ENCODE results near the gene VWA1. TPM values are rescaled to one million over a fixed set of nuclear protein-coding genes. Genes with fewer than 3 reads are reported as not detected.
"Not testable (repeated sequence)": the region's sequence is repeated elsewhere in the genome, so short reads cannot be mapped to it uniquely, and the experiment has no call there.

VWA1 gene
- total and polyA plus RNA-seq, 4 donors, result 0.13 to 86.5 (median 20.0) TPM

DNA sequence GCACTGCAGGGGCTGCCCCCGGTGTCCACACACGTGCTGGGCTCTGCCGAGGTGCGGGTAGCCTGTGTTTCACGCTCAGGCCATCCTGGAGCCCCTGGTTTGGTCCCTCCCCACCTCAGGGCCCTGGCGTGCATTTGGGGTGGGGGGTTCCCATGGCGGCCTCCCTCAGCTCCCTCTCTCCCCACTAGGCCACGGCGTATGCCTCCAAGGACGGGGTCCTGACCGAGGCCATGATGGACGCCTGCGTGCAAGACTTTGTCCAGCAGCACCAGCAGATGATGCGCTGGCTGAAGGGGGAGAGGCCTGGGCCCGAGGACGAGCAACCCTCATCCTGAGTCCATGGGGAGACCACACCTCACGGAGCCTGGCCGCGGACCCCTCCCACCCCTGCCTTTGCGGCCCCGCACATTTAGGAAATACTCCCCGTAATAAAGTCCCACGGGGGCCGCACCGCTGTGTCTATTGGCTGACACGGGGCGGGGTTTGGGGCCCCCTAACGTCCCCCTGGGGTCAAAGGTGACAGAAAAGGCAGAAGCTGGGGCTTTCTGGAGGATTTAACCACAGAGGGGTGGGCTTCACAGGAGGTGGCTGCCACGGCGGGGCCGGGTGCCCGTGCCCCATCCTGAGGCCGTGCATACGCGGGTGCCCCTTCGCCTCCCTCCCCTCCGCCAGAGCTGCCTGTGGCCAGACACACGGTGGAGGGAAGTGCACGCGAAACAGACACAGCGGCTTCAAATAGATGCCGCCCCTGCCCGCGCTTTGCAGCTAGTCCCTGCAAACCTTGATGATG, 32.9 kb downstream of the VWA1 start:
- H3K4me1 ChIP-seq (ENCODE audit: control insufficient read depth in 1 of 2, insufficient read depth in 2 of 2, low read length in 2 of 2); intact Hi-C loops (cut with DNase I); H3K4me3 ChIP-seq (ENCODE audit: low read length in 2 of 2); H3K36me3 ChIP-seq (ENCODE audit: control insufficient read depth in 1 of 2, insufficient read depth in 2 of 2, low read length in 1 of 2); H3K27ac ChIP-seq (ENCODE audit: low read depth in 1 of 2, low read length in 2 of 2); H3K9me3 ChIP-seq (ENCODE audit: control insufficient read depth, low read length); H3K27me3 ChIP-seq (ENCODE audit: control insufficient read depth in 1 of 2, insufficient read depth in 2 of 2, low read length in 1 of 2); DNase-seq; ATAC-seq (ENCODE audit: low FRiP score): not testable (repeated sequence)
- WGBS, 2 donors, result 79% methylated on average over 32 to 44 of the region's 44 CpGs

DNA sequence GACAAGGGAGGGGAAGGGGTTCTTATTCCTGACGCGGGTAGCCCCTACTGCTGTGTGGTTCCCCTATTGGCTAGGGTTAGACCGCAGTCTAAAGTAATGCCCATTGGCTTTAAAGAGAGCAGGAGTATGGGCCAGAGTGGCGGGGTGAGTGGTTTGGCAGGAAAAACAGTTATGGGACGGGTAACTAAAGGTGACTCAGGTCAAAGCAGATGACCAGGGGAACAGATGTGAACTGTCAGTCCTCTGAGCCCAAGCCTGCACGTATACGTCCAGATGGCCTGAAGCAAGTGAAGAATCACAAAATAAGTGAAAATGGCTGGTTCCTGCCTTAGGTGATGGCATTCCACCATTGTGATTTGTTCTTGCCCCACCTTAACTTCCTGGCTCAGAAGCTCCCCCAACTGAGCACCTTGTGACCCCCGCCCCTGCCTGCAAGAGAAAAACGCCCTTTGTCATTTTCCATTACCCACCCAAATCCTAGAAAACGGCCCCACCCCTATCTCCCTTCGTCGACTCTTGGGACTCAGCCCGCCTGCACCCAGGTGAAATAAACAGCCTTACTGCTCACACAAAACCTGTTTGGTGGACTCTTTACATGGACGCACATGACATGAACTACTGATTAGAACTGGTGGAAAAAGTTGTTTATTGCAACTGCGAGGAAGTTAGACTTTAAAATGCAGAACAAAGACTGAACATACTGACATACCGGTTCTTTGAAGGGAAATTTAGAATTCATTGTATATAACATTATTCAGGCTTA, 35.3 kb downstream of the VWA1 start:
- Histone ChIP-seq H3K27me3 (ENCODE audit: control insufficient read depth in 1 of 2, insufficient read depth in 2 of 2, low read length in 1 of 2) (no peaks in the 10 kb centered on the region), H3K4me1 (ENCODE audit: control insufficient read depth in 1 of 2, insufficient read depth in 2 of 2, low read length in 2 of 2) (no peaks in the 10 kb centered on the region), H3K36me3 (ENCODE audit: control insufficient read depth in 1 of 2, insufficient read depth in 2 of 2, low read length in 1 of 2) (no peaks in the 10 kb centered on the region), H3K4me3 (ENCODE audit: low read length in 2 of 2) (peak overlapping the region; percentile 27 to 29), H3K27ac (ENCODE audit: low read depth in 1 of 2, low read length in 2 of 2) (no peak overlapping the region), H3K9me3 (ENCODE audit: control insufficient read depth, low read length) (no peaks in the 10 kb centered on the region)
- intact Hi-C loops (cut with DNase I), result no loop called here
- no peak for DNase-seq
- WGBS, 2 donors, result 16 to 17% methylated on average over 16 of the region's 16 CpGs
- no peak for ATAC-seq (ENCODE audit: low FRiP score)

DNA sequence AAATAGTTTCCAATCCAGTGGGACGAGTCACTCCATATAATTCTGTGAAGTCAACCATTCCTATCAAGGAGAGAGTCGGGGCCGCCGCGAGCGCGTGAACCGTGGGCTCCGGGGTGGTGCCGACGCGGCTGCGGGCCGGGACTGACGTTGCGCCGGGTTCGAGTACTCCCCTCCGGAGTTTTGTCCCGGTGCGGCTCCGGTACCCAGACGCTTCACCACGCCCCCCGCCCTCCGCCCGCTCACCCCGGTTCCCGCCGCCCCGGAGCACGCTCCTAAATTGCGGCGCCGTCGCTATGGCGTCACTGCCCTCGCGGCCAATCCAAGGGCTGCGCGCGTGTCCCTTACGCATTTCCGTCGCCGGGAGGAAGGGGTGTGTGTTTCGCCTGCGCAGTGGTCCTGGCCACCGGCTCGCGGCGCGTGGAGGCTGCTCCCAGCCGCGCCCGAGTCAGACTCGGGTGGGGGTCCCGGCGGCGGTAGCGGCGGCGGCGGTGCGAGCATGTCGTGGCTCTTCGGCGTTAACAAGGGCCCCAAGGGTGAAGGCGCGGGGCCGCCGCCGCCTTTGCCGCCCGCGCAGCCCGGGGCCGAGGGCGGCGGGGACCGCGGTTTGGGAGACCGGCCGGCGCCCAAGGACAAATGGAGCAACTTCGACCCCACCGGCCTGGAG, 36.0 kb downstream of the VWA1 start, which contains the start of gene ATAD3B:
ATAD3B (plus strand) TSS at position 377 of the 664 bp plus-strand sequence; CDS start at position 497, 120 bp downstream.
- Histone ChIP-seq H3K4me3 (ENCODE audit: low read length in 2 of 2) (peak within 1 kb of the TSS; percentile 35 to 44), H3K36me3 (ENCODE audit: control insufficient read depth in 1 of 2, insufficient read depth in 2 of 2, low read length in 1 of 2) (no peaks in the 10 kb centered on the region), H3K27me3 (ENCODE audit: control insufficient read depth in 1 of 2, insufficient read depth in 2 of 2, low read length in 1 of 2) (no peaks in the 10 kb centered on the region), H3K9me3 (ENCODE audit: control insufficient read depth, low read length) (no peaks in the 10 kb centered on the region), H3K4me1 (ENCODE audit: control insufficient read depth in 1 of 2, insufficient read depth in 2 of 2, low read length in 2 of 2) (no peaks in the 10 kb centered on the region), H3K27ac (ENCODE audit: low read depth in 1 of 2, low read length in 2 of 2) (no peak within 1 kb of the TSS)
- intact Hi-C loops (cut with DNase I), result no loop called here
- DNase-seq, result peak; percentile 95 to 96
- peak; percentile 96 for ATAC-seq (ENCODE audit: low FRiP score)
- 0 to 1% methylated on average over 69 to 87 of the region's 87 CpGs for WGBS, 2 donors

DNA sequence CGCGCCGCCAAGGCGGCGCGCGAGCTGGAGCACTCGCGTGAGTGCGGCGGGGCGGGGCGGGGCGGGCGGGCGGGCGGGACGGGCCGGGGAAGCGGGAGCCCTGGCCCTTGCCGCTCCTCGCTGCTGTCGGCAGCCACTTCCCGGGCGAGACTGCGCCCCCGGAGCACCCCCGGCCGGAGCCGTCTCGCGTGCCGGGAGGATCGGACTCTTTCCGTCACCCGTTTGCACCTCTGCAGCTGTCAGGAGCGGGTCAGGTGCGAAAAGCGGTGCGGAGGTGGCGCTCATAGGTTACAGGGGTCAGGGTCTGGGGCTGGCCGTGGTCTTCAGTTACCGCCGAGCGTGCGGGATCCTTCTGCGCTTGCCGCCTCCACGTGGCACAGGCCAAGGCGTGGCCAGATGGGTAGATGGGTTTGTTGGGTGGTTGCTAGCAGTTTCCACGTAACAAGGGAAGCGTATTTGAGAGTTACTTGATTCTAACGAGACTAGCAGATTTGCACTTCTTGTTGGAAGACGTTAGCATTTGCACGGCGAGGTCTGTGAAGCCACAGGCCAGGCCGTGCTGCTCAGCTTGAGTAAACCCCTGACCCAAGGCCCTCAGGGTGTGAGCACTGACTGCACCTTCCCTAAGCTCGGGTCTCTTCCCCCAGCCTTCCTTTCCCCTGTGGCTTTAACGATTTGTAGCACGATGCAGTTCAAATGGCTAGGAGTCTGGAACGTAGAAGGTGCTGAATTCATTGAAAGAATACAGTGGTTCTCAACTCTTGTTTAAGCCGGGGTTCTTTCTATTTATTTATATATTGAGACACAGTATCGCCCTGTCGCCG, 36.8 kb downstream of the VWA1 start:
- WGBS, 2 donors, result 3 to 5% methylated on average over 32 to 57 of the region's 65 CpGs
- H3K4me1 ChIP-seq (ENCODE audit: control insufficient read depth in 1 of 2, insufficient read depth in 2 of 2, low read length in 2 of 2); DNase-seq; H3K27me3 ChIP-seq (ENCODE audit: control insufficient read depth in 1 of 2, insufficient read depth in 2 of 2, low read length in 1 of 2); H3K9me3 ChIP-seq (ENCODE audit: control insufficient read depth, low read length); H3K27ac ChIP-seq (ENCODE audit: low read depth in 1 of 2, low read length in 2 of 2); ATAC-seq (ENCODE audit: low FRiP score); intact Hi-C loops (cut with DNase I); H3K36me3 ChIP-seq (ENCODE audit: control insufficient read depth in 1 of 2, insufficient read depth in 2 of 2, low read length in 1 of 2): not testable (repeated sequence)
- H3K4me3 ChIP-seq (ENCODE audit: low read length in 2 of 2), result peak overlapping the region; percentile 35 to 44

DNA sequence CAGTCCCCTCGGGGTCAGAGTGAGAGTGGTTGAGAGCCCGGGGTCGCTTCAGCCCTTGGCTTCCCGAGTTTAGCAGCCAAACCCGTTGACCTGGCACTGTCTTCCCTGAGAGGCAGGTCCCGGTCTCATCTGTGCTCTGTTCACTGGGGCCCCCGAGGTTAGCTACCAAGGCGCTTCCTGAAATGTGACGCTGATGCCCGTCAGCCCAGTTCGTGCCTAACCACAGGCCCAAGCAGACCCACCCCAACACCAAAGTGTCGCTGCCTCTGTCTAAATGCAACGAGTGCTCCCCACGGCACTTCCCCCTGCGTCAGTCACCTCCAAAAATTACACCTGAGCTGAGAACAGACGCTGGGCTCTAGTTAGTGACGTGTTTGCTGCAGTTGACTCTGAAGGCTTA, 40.5 kb downstream of the VWA1 start:
- H3K4me1 ChIP-seq (ENCODE audit: control insufficient read depth in 1 of 2, insufficient read depth in 2 of 2, low read length in 2 of 2); H3K36me3 ChIP-seq (ENCODE audit: control insufficient read depth in 1 of 2, insufficient read depth in 2 of 2, low read length in 1 of 2); intact Hi-C loops (cut with DNase I); ATAC-seq (ENCODE audit: low FRiP score); H3K27ac ChIP-seq (ENCODE audit: low read depth in 1 of 2, low read length in 2 of 2); DNase-seq; H3K4me3 ChIP-seq (ENCODE audit: low read length in 2 of 2); H3K27me3 ChIP-seq (ENCODE audit: control insufficient read depth in 1 of 2, insufficient read depth in 2 of 2, low read length in 1 of 2); H3K9me3 ChIP-seq (ENCODE audit: control insufficient read depth, low read length): not testable (repeated sequence)
- WGBS, 2 donors, result 88 to 93% methylated on average over 11 to 15 of the region's 17 CpGs

DNA sequence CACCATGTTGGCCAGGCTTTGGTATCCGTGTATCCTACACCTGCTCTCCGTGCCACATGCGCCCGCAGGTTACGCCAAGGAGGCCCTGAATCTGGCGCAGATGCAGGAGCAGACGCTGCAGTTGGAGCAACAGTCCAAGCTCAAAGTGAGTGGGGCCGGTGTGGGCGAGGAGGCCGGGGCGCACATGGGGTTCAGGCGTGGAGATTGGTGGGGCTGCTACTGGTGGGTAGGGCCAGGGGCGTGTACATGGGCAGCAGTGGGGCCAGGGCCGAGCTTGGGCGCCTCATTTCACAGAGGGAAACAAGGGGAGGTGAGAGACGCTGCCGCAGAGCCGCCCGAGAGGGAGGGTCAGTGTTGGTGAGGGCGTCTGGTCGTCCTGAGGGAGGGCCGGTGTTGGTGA, 41.7 kb downstream of the VWA1 start:
- intact Hi-C loops (cut with DNase I), result no loop called here
- no peaks in the 10 kb centered on the region for H3K9me3 ChIP-seq (ENCODE audit: control insufficient read depth, low read length)
- H3K4me3 ChIP-seq (ENCODE audit: low read length in 2 of 2), result no peak overlapping the region
- H3K36me3 ChIP-seq (ENCODE audit: control insufficient read depth in 1 of 2, insufficient read depth in 2 of 2, low read length in 1 of 2), result peaks cover 0 to 6% of the 10 kb centered on the region in 2 donors
- no peaks in the 10 kb centered on the region for H3K4me1 ChIP-seq (ENCODE audit: control insufficient read depth in 1 of 2, insufficient read depth in 2 of 2, low read length in 2 of 2)
- no peak for DNase-seq
- no peaks in the 10 kb centered on the region for H3K27me3 ChIP-seq (ENCODE audit: control insufficient read depth in 1 of 2, insufficient read depth in 2 of 2, low read length in 1 of 2)
- no peak overlapping the region for H3K27ac ChIP-seq (ENCODE audit: low read depth in 1 of 2, low read length in 2 of 2)
- no peak for ATAC-seq (ENCODE audit: low FRiP score)
- WGBS, 2 donors, result 95 to 96% methylated on average over 22 of the region's 22 CpGs

DNA sequence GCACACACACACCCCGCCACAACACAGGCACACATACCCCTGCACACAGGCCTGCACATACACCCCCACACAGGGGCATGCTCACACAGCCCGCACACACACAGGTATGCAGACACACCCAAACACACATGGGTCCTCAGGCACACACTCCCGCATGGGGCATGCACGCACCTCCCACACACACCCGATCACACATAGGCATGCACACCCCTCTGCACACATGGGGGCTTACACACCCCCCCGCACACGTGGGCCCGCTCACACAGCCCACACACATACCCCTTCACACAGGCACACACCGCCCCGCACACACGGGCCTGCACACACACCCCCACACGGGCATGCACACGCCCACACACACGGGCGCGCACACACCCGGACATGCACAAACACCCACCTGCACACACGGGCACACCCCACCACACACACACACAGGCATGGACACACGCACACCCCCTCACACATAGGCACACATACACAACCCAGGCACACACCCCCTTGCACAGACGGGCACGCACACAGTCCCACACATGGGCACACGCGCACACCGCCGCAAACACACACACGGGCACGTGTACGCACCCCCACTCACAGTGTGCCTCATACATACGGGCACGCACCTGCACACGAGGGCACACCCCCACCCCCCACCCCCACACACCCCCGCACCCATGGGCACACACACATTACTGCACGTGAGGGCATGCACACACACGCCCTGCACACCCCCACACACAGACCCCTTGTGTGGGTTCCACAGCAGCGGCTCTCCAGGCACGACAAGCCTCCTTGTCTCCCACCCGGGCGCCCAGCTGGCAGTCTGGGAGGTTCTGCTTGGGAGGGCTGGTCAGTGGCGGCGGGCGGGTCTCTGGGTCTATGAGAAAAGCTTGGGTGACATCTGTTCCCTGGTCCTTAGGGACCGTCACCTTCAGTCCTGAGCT, 44.3 kb downstream of the VWA1 start:
- Histone ChIP-seq H3K36me3 (ENCODE audit: control insufficient read depth in 1 of 2, insufficient read depth in 2 of 2, low read length in 1 of 2) (peaks cover 0 to 8% of the 10 kb centered on the region in 2 donors), H3K4me1 (ENCODE audit: control insufficient read depth in 1 of 2, insufficient read depth in 2 of 2, low read length in 2 of 2) (no peaks in the 10 kb centered on the region)

More for the DNA sequence above, 44.3 kb downstream of the VWA1 start:
- no peaks in the 10 kb centered on the region for H3K27me3 ChIP-seq (ENCODE audit: control insufficient read depth in 1 of 2, insufficient read depth in 2 of 2, low read length in 1 of 2)
- intact Hi-C loops (cut with DNase I), result no loop called here
- no peaks in the 10 kb centered on the region for H3K9me3 ChIP-seq (ENCODE audit: control insufficient read depth, low read length)
- no peak overlapping the region for H3K27ac ChIP-seq (ENCODE audit: low read depth in 1 of 2, low read length in 2 of 2)
- 93 to 95% methylated on average over 42 of the region's 42 CpGs for WGBS, 2 donors
- ATAC-seq (ENCODE audit: low FRiP score) (no peak), DNase-seq (no peak)
- no peak overlapping the region for H3K4me3 ChIP-seq (ENCODE audit: low read length in 2 of 2)

All from aorta (tissue), 5 donors.